Stimulated activated CD8-positive, alpha-beta memory T cell treated with anti-CD3 and anti-CD28 coated beads, Interleukin-7, amount 100 ng/mL, for 1 hour (primary cell): ENCODE data around the gene HIBADH.
"Not testable (repeated sequence)": the region's sequence is repeated elsewhere in the genome, so short reads cannot be mapped to it uniquely, and the experiment has no call there.

Experiments
- DNase-seq, 2 donors: peaks; one replicate each; pipeline ENCODE4 v3.0.0-alpha.2; 2020; ENCODE audit warnings: low read depth in 2 of 2

HIBADH gene

GRCh38 chr7:27678617-27679260, 16.1 kb upstream of the HIBADH start:
- no peak for DNase-seq

GRCh38 chr7:27677912-27678612, 15.4 kb upstream of the HIBADH start:
- no peak for DNase-seq

GRCh38 chr7:27674126-27674525, 11.4 kb upstream of the HIBADH start:
- not testable (repeated sequence) for DNase-seq

- DNase-seq, result no peak
Observed at GRCh38 chr7:27671675-27672074, 9.0 kb upstream of the HIBADH start.

GRCh38 chr7:27670676-27671075, 8.0 kb upstream of the HIBADH start:
- DNase-seq, result no peak

GRCh38 chr7:27670177-27670576, 7.5 kb upstream of the HIBADH start:
- DNase-seq, result no peak

GRCh38 chr7:27665531-27665930, 2.8 kb upstream of the HIBADH start:
- DNase-seq, result no peak

GRCh38 chr7:27663989-27664331, 1.3 kb upstream of the HIBADH start:
- DNase-seq, result no peak

GRCh38 chr7:27661811-27662489, 733 bp downstream of the HIBADH start:
- DNase-seq, result no peak

GRCh38 chr7:27656724-27657123, 6.0 kb downstream of the HIBADH start:
- no peak for DNase-seq

- DNase-seq, result no peak
Observed at GRCh38 chr7:27655184-27655583, 7.5 kb downstream of the HIBADH start.

GRCh38 chr7:27652518-27652917, 10.2 kb downstream of the HIBADH start:
- no peak for DNase-seq

- DNase-seq, result no peak
Observed at GRCh38 chr7:27651702-27652101, 11.0 kb downstream of the HIBADH start.

- DNase-seq, result no peak
Observed at GRCh38 chr7:27650283-27650682, 12.4 kb downstream of the HIBADH start.

- DNase-seq, result no peak
Observed at GRCh38 chr7:27647489-27647888, 15.2 kb downstream of the HIBADH start.

- DNase-seq, result no peak
Observed at GRCh38 chr7:27647046-27647445, 15.6 kb downstream of the HIBADH start.

- no peak for DNase-seq
Observed at GRCh38 chr7:27642271-27642670, 20.4 kb downstream of the HIBADH start.

- no peak for DNase-seq
Observed at GRCh38 chr7:27641581-27642230, 21.0 kb downstream of the HIBADH start.

- no peak for DNase-seq
Observed at GRCh38 chr7:27640884-27641574, 21.7 kb downstream of the HIBADH start.

- DNase-seq, result no peak
Observed at GRCh38 chr7:27639851-27640250, 22.8 kb downstream of the HIBADH start.

GRCh38 chr7:27639048-27639447, 23.6 kb downstream of the HIBADH start:
- DNase-seq, result not testable (repeated sequence)
